Kidney capillary endothelial cell (primary cell): ENCODE measurements around the gene RCBTB1.
"Not testable (repeated sequence)": the region's sequence is repeated elsewhere in the genome, so short reads cannot be mapped to it uniquely, and the experiment has no call there.

Source experiments
- DNase-seq: peaks from one replicate; pipeline ENCODE4 v3.0.0-alpha.2; 2018; ENCODE audit warnings: low spot score

RCBTB1 gene

GRCh38 chr13:49604570-49604969 is 19.2 kb upstream of the RCBTB1 start:
- DNase-seq = no peak

- not testable (repeated sequence) for DNase-seq
These were observed 17.3 kb upstream of the RCBTB1 start for GRCh38 chr13:49602615-49603014.

GRCh38 chr13:49602005-49602404 is 16.6 kb upstream of the RCBTB1 start:
- no peak for DNase-seq

DNA sequence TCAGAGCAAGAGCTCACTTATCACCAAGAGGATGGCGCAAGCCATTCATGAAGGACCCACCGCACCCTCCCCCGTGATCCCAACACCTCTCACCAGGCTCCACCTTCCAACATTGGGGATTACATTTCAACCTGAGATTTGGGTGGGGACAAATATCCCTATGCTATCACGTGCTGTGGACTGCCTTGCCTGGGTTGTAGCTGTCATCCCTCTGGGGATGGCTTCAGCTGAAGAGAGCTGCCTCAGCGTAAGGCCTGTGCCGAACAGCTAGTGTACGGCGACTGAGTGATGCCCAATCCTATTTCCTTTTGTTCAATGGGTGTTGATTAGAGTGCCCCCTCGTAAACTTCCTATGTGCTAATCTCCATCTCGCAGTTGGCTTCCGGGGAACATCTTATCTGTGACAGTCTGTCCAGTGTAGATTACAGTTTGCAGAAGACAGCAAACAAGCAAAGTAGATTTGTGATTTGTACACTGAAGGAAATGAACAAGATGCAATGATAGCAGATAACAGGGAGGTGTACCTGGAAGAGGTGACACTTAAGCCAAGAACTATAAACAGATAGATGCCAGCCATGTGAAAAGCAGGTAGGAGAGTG is 11.8 kb upstream of the RCBTB1 start:
- DNase-seq = no peak

GRCh38 chr13:49596221-49596620 is 10.9 kb upstream of the RCBTB1 start:
- DNase-seq = no peak

DNA sequence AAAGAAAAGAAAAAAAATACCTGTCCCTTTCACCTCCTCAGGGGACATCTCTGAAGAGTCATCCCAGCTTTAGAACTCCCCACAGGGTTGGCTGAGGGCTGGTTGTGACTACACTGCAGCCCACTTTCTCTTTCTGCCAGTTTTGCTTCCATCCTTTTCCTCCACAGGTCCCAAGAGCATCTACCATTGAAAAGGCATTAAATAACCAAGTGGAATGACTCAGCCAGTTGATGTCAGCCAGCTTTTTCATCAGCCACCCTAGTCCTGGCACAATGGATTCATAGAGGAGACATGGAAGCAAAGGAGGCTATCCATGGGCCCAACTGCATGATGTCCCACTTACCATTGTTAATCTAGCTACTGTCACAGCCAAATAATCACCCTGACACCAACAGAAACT is 9.2 kb upstream of the RCBTB1 start:
- DNase-seq = no peak

DNA sequence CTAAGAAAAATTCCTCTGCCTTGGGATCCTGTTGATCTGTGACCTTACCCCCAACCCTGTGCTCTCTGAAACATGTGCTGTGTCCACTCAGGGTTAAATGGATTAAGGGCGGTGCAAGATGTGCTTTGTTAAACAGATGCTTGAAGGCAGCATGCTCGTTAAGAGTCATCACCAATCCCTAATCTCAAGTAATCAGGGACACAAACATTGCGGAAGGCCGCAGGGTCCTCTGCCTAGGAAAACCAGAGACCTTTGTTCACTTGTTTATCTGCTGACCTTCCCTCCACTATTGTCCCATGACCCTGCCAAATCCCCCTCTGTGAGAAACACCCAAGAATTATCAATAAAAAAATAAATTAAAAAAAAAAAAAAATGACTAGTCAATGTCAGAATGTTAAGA is 8.5 kb upstream of the RCBTB1 start:
- DNase-seq = not testable (repeated sequence)

GRCh38 chr13:49590714-49591113 is 5.4 kb upstream of the RCBTB1 start:
- DNase-seq = not testable (repeated sequence)

DNA sequence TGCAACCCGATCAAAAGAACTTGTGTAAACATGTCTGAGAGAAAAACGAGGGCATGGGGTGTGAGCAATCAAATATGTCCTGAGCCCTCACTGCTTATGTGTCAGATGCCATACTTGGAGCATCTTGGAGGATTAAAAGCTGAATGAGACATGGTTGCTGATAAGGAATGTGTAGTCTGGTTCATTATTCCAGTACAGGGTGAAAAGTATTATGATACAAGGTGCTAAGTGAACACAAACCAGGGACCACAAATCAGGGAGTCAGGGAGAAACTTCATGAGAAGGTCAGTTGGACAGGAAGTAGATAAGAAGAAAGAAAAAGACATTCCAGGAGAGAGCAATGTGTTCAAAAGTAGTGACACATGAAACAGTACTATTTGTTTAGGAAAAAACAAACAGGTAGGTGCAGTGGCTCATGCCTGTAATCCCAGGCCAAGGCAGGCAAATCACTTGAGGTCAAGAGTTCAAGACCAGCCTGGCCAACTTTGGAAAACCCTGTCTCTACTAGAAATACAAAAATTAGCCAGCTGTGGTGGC is 2.0 kb upstream of the RCBTB1 start:
- no peak for DNase-seq

- no peak for DNase-seq
These were observed 1.4 kb upstream of the RCBTB1 start for GRCh38 chr13:49586717-49587116.

DNA sequence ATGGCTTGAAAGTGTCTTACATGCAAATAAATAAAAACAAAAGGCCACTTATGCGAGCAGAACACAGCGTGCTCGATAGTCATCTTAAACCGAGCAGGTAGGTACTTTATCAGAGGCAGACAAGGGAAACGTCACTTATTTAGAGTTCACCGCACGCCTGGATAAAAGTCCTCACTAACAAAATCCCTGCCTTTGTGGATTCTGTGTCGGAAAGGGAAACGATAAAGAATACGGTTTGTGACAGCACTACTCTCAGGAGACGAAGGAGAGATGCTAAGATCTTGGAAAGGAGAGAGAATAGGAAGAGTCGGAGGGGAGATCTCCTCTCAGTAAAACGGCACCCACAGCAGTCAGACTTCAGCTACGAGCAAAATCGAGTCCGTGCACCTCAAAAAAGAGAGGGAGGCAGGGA is 581 bp downstream of the RCBTB1 start:
- no peak for DNase-seq

GRCh38 chr13:49580980-49581680 is 4.2 kb downstream of the RCBTB1 start:
- DNase-seq = no peak

DNA sequence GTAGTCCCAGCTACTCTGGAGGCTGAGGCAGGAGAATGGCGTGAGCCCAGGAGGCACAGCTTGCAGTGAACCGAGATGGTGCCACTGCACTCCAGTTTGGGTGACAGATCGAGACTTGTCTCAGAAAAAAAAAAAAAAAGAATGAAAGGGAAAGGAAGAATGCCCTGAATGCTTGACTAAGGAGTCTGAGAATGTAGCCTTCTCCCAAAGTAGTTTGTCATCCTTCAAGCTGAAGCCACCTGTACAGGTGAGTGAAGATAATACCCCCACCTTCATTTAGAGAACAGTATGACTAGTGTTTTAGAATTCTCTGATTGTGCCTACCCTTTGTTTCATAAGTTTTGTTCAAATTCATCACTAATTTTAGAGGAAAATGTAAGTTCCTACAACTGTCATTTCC is 5.9 kb downstream of the RCBTB1 start:
- no peak for DNase-seq

- DNase-seq = no peak
These were observed 13.8 kb downstream of the RCBTB1 start for GRCh38 chr13:49571299-49572240.

DNA sequence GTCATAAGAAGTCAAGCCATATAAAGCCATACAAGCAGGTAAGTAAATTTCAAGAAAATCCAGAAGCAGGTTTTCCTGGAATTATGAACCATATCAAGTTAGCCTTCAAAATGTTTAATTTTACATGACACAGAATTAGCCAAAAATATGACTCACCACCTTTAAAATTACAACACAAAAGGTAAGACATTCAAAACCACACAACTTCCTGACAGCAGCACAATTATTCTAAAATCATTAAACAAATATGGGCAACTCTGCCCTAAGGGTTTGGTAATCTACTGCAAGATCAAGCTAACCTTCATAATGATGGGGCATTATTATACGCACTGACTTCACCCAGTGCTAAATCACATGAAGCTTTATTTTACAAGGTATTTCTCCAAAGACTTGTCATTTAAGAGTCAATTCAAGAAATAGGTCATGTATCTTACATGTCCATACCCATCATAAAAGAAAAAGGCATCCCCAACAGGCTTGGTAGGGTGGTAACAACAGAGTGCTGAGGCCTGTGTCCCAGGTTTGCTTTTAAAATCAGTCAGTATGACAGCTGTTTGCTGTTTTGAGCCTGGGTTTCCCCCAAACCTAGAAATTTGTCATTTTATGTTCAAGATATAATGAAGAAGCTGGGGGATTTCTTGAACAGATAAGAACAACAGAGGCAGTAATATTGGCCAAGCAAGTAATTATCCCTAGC is 15.2 kb downstream of the RCBTB1 start:
- no peak for DNase-seq

- no peak for DNase-seq
These were observed 17.9 kb downstream of the RCBTB1 start for GRCh38 chr13:49567491-49567890.

GRCh38 chr13:49566461-49566860 is 18.9 kb downstream of the RCBTB1 start:
- no peak for DNase-seq

DNA sequence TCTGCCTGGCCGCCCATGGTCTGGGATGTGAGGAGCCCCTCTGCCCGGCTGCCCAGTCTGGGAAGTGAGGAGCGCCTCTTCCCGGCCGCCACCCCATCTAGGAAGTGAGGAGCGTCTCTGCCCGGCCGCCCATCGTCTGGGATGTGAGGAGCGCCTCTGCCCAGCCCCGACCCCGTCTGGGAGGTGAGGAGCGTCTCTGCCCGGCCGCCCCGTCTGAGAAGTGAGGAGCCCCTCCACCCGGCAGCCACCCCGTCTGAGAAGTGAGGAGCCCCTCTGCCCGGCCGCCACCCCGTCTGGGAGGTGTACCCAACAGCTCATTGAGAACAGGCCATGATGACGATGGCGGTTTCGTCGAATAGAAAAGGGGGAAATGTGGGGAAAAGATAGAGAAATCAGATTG is 19.9 kb downstream of the RCBTB1 start:
- DNase-seq = not testable (repeated sequence)

GRCh38 chr13:49563516-49563915 is 21.8 kb downstream of the RCBTB1 start:
- no peak for DNase-seq

DNA sequence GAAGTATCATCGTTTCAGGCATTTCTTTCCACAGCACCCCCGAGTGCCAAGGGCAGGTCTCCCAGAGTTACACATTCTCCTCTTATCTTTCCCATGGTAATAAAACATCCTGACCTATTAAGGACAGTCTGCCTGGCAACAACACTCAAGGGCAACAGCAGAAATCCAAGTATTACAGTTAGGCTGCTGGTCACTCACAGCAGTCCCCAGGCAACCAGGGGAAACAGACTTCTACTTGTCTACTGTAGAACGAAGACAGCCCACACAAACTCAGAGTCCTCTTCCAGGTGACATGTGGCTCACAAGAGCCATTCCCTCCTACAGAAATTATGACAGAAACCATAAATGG is 24.3 kb downstream of the RCBTB1 start:
- DNase-seq = no peak

GRCh38 chr13:49560270-49561061 is 24.9 kb downstream of the RCBTB1 start:
- DNase-seq = no peak
